Lower leg skin (tissue), 4 donors: ENCODE measurements around the gene FAM200C. TPM values are rescaled to one million over a fixed set of nuclear protein-coding genes. Genes with fewer than 3 reads are reported as not detected.

Experiments used
- DNase-seq, 2 donors: peaks; one replicate each; pipeline ENCODE4 v3.0.0-alpha.2; 2019; ENCODE audit warnings: low spot score in 2 of 2
- H3K4me3 ChIP-seq: fragments of 200-600 bp; sonication (generic); 2 replicates; pipeline ENCODE4 v1.5.1; 2017; ENCODE audit warnings: mild to moderate bottlenecking, low read depth; ENCODE audit not compliant: poor library complexity, severe bottlenecking
- POLR2A ChIP-seq, 2 donors: fragments of 450-650 bp; IDR thresholded peaks; one replicate each; pipeline ENCODE4 v1.6.1; 2016 to 2017; ENCODE audit warnings: antibody characterized with exemption in 2 of 2, mild to moderate bottlenecking in 1 of 2, moderate library complexity in 1 of 2
- WGBS, 2 donors: methylation state at CpG; one replicate each; pipeline ENCODE4 v1.1.5; 2018; 5-methylcytosine and 5-hydroxymethylcytosine counted together
- intact Hi-C: fragments of 100-400 bp; cut with DNase I; formaldehyde crosslinking; loops from one replicate; pipeline ENCODE4 v1.15.0; 2023; ENCODE audit warnings: low total_unique reads
- total RNA-seq, 4 donors: library from RNA; depleted of rRNA; stranded (reverse); fragments of >200 nt; gene quantifications; one replicate each; pipeline ENCODE4 v1.1.0, GENCODE V29; 2016
- TF ChIP-seq, protein P1 (sequence below), 3 donors: fragments of 450-650 bp; IDR thresholded peaks; one replicate each; pipeline ENCODE4 v1.5.1; 2016; ENCODE audit warnings: antibody characterized with exemption in 3 of 3, mild to moderate bottlenecking in 3 of 3, moderate library complexity in 2 of 3

FAM200C gene
- total RNA-seq, 4 donors from 2014 or later, result 1.3 to 3.2 (median 2.3) TPM

DNA sequence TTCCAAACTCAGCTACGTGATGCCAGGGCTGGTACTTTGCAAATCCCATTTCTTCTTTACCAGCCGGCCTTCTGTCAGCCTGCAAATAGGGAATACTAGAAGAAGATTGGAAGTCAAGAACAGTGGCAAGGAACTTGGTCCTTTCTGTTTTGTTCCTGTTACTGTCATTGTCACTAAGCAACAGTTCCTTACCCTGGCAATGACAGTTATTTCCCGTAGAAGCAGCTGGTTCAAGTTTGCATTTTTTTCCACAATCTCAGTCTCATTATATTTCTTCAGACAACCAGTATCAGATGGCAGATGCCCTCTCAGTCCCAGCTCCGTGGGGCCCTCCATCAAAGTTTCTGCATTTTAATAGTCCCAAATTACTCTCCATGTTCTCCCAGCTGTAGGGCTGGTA, 20.3 kb downstream of the FAM200C start:
- DNase-seq, result no peak
- intact Hi-C loops, result no loop called here
- H3K4me3 ChIP-seq, result no peak overlapping the region
- TF ChIP-seq, protein P1, sequence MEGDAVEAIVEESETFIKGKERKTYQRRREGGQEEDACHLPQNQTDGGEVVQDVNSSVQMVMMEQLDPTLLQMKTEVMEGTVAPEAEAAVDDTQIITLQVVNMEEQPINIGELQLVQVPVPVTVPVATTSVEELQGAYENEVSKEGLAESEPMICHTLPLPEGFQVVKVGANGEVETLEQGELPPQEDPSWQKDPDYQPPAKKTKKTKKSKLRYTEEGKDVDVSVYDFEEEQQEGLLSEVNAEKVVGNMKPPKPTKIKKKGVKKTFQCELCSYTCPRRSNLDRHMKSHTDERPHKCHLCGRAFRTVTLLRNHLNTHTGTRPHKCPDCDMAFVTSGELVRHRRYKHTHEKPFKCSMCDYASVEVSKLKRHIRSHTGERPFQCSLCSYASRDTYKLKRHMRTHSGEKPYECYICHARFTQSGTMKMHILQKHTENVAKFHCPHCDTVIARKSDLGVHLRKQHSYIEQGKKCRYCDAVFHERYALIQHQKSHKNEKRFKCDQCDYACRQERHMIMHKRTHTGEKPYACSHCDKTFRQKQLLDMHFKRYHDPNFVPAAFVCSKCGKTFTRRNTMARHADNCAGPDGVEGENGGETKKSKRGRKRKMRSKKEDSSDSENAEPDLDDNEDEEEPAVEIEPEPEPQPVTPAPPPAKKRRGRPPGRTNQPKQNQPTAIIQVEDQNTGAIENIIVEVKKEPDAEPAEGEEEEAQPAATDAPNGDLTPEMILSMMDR (IDR thresholded peaks at IDR 0.05), result no peak
- 42 to 43% methylated on average over 4 of the region's 4 CpGs for WGBS, 2 donors

DNA sequence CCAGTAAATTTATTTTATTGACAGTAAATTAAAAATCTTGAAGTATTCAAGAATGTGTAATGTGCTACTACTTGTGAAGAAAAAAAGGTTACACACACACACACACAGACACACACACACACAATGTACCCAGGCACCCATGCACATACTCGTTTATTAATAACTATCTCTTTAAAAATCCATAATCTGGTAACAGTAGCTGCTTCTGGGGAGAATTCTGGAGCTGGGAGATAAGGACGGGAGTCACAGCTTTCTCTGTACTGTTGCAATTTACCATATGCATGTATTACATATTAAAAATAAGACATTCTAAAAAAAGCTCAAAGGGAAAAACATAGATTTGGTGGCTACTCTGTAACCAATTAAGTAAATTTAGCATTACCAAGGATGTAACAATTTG, 21.5 kb downstream of the FAM200C start:
- WGBS, 2 donors, result 69 to 73% methylated on average over 2 of the region's 2 CpGs
- intact Hi-C loops, result no loop called here
- DNase-seq, result no peak
- no peak for TF ChIP-seq POLR2A (IDR thresholded peaks at IDR 0.05)
- TF ChIP-seq, protein P1 (IDR thresholded peaks at IDR 0.05), result no peak
- H3K4me3 ChIP-seq, result no peak overlapping the region

DNA sequence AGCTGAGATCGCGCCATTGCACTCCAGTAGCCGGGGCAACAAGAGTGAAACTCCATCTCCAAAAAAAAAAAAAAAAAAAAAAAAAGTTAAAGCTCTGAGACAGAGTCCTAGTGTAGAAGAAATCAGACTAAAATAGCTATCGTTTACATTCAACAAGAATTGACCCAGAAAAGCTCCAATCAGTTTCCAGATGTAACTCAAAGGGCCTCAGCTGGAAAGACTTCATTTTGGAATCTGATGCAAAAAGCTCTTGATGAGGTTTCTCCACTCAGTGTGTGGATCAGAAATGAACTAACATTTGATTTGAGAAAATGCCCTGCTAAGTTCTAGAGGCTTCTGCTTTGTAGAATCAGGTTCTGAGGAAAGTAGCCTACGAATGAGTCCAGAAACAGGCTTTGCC, 22.2 kb downstream of the FAM200C start:
- intact Hi-C loops, result no loop called here
- TF ChIP-seq, protein P1 (IDR thresholded peaks at IDR 0.05), result no peak
- TF ChIP-seq POLR2A (IDR thresholded peaks at IDR 0.05), result no peak
- DNase-seq, result no peak
- 72 to 85% methylated on average over 5 of the region's 5 CpGs for WGBS, 2 donors
- no peak overlapping the region for H3K4me3 ChIP-seq

DNA sequence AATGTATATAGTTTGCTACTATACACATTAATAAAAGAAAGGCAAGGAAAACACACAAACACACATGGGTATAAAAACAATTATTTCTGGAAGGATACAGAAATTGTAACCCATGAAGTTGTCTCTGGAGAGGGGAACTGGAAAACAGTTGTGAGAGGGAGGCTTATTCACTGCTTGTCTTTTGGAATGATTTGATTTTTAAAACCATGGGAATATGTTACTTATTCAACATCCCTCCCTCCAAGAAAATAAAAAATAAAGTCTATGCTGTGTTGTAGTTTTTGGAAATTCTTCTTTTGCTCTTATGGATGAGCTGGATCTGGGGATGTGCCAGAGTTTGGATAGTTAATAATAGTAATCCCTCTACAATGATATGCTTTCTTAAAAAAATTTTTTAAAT, 23.4 kb downstream of the FAM200C start:
- H3K4me3 ChIP-seq, result no peak overlapping the region
- TF ChIP-seq, protein P1 (IDR thresholded peaks at IDR 0.05), result no peak
- no peak for TF ChIP-seq POLR2A (IDR thresholded peaks at IDR 0.05)
- DNase-seq, result no peak
- intact Hi-C loops, result no loop called here

DNA sequence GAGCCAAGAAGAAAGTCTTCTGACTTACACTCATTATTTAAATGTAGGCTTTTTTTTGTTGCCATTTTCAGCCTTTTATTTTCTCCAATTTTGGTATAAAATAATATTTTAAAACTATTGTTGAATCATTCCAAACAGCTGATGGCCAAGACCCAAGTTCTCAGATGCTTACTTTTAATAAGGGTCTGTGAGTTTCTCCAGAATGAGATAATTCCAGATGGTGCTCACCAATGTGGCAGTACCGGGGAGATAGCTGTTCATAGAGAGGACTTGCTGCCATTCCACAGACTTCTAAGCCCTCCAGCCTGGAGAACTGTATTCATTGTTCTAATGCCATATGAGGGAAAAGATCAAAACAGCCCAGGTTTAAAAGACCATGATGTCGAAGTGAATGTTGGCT, 24.2 kb downstream of the FAM200C start:
- no peak overlapping the region for H3K4me3 ChIP-seq
- intact Hi-C loops, result no loop called here
- TF ChIP-seq, protein P1 (IDR thresholded peaks at IDR 0.05), result no peak
- no peak for TF ChIP-seq POLR2A (IDR thresholded peaks at IDR 0.05)
- WGBS, 2 donors, result 59 to 77% methylated on average over 2 of the region's 2 CpGs
- no peak for DNase-seq

DNA sequence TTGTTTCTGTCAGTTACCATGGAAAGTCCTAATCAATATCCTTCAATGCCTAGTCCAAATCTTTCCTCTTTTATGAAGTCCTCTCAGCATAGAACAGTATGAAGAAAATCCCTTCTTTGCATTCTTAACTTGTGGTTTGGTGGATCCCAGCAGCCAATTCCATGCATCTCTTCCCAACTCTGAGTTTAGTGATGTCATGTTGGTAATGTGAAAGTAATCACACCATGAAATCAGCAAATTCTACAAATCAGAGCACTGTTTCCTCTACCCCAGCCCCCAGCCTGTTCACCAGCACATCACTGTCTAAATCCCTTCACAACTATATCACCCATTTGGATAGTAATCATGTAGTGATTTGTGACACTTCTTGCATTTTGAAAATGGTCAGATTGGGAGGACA, 24.7 kb downstream of the FAM200C start:
- H3K4me3 ChIP-seq, result no peak overlapping the region
- DNase-seq, result no peak
- no peak for TF ChIP-seq POLR2A (IDR thresholded peaks at IDR 0.05)
- TF ChIP-seq, protein P1 (IDR thresholded peaks at IDR 0.05), result no peak
- intact Hi-C loops, result no loop called here
